Measurements from ENCODE around the gene BANP. TPM values are rescaled to one million over a fixed set of nuclear protein-coding genes. Genes with fewer than 3 reads are reported as not detected.
A peak's percentile ranks its signal among the peaks of the same experiment; 100 is the strongest.

The BANP gene
- total RNA-seq, 4 donors from 2014 or later: 18.9 to 33.6 (median 28.2) TPM

- no peak overlapping the region for H3K4me3 ChIP-seq
- intact Hi-C loops (cut with DNase I): no loop called here
- no peaks in the 10 kb centered on the region for H3K9me3 ChIP-seq
- no peak for DNase-seq (ENCODE audit: extremely low spot score)
- WGBS: 45% methylated on average over 3 of the region's 3 CpGs
- no peaks in the 10 kb centered on the region for H3K27me3 ChIP-seq
- H3K36me3 ChIP-seq: peaks cover 0 to 28% (median 12%) of the 10 kb centered on the region in 4 donors
- peaks cover 52 to 73% (median 56%) of the 10 kb centered on the region in 4 donors for H3K4me1 ChIP-seq
- TF ChIP-seq POLR2A (IDR thresholded peaks at IDR 0.05; ENCODE audit: low read depth): no peak
- no peak for TF ChIP-seq EP300 (IDR thresholded peaks at IDR 0.05)
- no peak for TF ChIP-seq POLR2AphosphoS5 (IDR thresholded peaks at IDR 0.05)
- no peak for TF ChIP-seq CTCF (IDR thresholded peaks at IDR 0.05)
- H3K27ac ChIP-seq (replicated peaks in 1 of 4): peak overlapping the region in 1 of 4 donors; percentile 51
Observed at GRCh38 chr16:87956098-87956364, 4.8 kb downstream of the BANP start.

GRCh38 chr16:87956365-87957231, 5.4 kb downstream of the BANP start:
- no peak for DNase-seq (ENCODE audit: extremely low spot score)
- Histone ChIP-seq H3K27me3 (no peaks in the 10 kb centered on the region), H3K9me3 (no peaks in the 10 kb centered on the region), H3K36me3 (peaks cover 0 to 28% (median 12%) of the 10 kb centered on the region in 4 donors), H3K4me1 (peaks cover 52 to 73% (median 56%) of the 10 kb centered on the region in 4 donors), H3K27ac (replicated peaks in 1 of 4) (peak overlapping the region in 2 of 4 donors; percentile 41 to 51), H3K4me3 (peak overlapping the region in 3 of 4 donors; percentile 5 to 23 (median 13))
- intact Hi-C loops (cut with DNase I): no loop called here
- WGBS: 33% methylated on average over 30 of the region's 30 CpGs
- TF ChIP-seq CTCF (IDR thresholded peaks at IDR 0.05) (no peak), EP300 (IDR thresholded peaks at IDR 0.05) (no peak), POLR2AphosphoS5 (IDR thresholded peaks at IDR 0.05) (no peak), POLR2A (IDR thresholded peaks at IDR 0.05; ENCODE audit: low read depth) (no peak)

- peaks cover 45 to 66% (median 52%) of the 10 kb centered on the region in 4 donors for H3K4me1 ChIP-seq
- H3K4me3 ChIP-seq: no peak overlapping the region
- no peak overlapping the region for H3K27ac ChIP-seq (replicated peaks in 1 of 4)
- TF ChIP-seq POLR2A (IDR thresholded peaks at IDR 0.05; ENCODE audit: low read depth) (no peak), CTCF (IDR thresholded peaks at IDR 0.05) (no peak), POLR2AphosphoS5 (IDR thresholded peaks at IDR 0.05) (no peak)
- H3K27me3 ChIP-seq: no peaks in the 10 kb centered on the region
- no peak for DNase-seq (ENCODE audit: extremely low spot score)
- 87% methylated on average over 23 of the region's 34 CpGs for WGBS
- peaks cover 0 to 28% (median 12%) of the 10 kb centered on the region in 4 donors for H3K36me3 ChIP-seq
- H3K9me3 ChIP-seq: no peaks in the 10 kb centered on the region
- intact Hi-C loops (cut with DNase I): no loop called here
Observed at GRCh38 chr16:87957296-87958094, 6.3 kb downstream of the BANP start.

- TF ChIP-seq POLR2A (IDR thresholded peaks at IDR 0.05; ENCODE audit: low read depth): no peak
- no peak for TF ChIP-seq POLR2AphosphoS5 (IDR thresholded peaks at IDR 0.05)
- no peak for TF ChIP-seq EP300 (IDR thresholded peaks at IDR 0.05)
- TF ChIP-seq CTCF (IDR thresholded peaks at IDR 0.05): no peak
- peaks cover 0 to 23% (median 11%) of the 10 kb centered on the region in 4 donors for H3K36me3 ChIP-seq
- 93% methylated on average over 7 of the region's 9 CpGs for WGBS
- H3K4me3 ChIP-seq: no peak overlapping the region
- H3K9me3 ChIP-seq: no peaks in the 10 kb centered on the region
- peaks cover 38 to 62% (median 42%) of the 10 kb centered on the region in 4 donors for H3K4me1 ChIP-seq
- intact Hi-C loops (cut with DNase I): no loop called here
- H3K27ac ChIP-seq (replicated peaks in 1 of 4): no peak overlapping the region
- DNase-seq (ENCODE audit: extremely low spot score): no peak
- H3K27me3 ChIP-seq: no peaks in the 10 kb centered on the region
Observed at GRCh38 chr16:87958632-87959031, 7.4 kb downstream of the BANP start.

All from esophagus muscularis mucosa (tissue), 4 donors.